Skeletal muscle satellite cell (primary cell): ENCODE measurements around the gene CCDC85C.

ENCODE experiments used
- H3K27me3 ChIP-seq: 2 replicates; pipeline ENCODE4 v1.7.0; 2013; ENCODE audit warnings: low read length; ENCODE audit not compliant: control insufficient read depth, insufficient read depth
- H3K36me3 ChIP-seq: 2 replicates; pipeline ENCODE4 v1.7.0; 2013; ENCODE audit warnings: mild to moderate bottlenecking, control low read depth, low read length; ENCODE audit not compliant: insufficient read depth
- H3K4me1 ChIP-seq: 2 replicates; pipeline ENCODE4 v1.7.0; 2013; ENCODE audit warnings: low read length; ENCODE audit not compliant: control insufficient read depth, insufficient read depth
- H3K4me2 ChIP-seq: 2 replicates; pipeline ENCODE4 v1.7.0; 2013; ENCODE audit warnings: mild to moderate bottlenecking, low read length
- H3K4me3 ChIP-seq: 2 replicates; pipeline ENCODE4 v1.7.0; 2013; ENCODE audit warnings: low read length
- H3K9ac ChIP-seq: 2 replicates; pipeline ENCODE4 v1.7.0; 2013; ENCODE audit warnings: mild to moderate bottlenecking, low read depth, low read length, moderate library complexity
- H3K9me3 ChIP-seq: replicated peaks from 2 replicates; pipeline ENCODE4 v1.7.0; 2013; ENCODE audit warnings: mild to moderate bottlenecking, control low read depth, low read length

Gene CCDC85C

DNA sequence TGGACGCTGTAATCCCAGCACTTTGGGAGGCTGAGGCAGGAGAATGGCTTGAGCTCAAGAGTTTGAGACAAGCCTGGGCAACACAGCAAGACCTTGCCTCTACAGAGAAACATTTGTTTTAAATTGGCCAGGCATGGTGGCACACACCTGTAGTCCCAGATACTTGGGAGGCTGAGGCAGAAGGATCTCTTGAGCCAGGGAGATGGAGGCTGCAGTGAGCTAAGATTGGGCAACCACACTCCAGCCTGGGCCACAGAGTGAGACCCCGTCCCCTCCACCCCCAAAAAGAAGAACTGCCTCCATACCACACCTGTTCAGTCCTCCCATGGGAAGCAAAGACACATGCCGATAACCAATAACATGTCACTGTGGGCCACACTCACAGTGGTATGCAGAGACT is 19.2 kb downstream of the CCDC85C start:
- H3K36me3 ChIP-seq = no peaks in the 10 kb centered on the region
- no peak overlapping the region for H3K4me2 ChIP-seq
- H3K4me3 ChIP-seq = no peak overlapping the region
- peaks cover 6% of the 10 kb centered on the region for H3K27me3 ChIP-seq
- peaks cover 4% of the 10 kb centered on the region for H3K4me1 ChIP-seq
- no peak overlapping the region for H3K9ac ChIP-seq
- H3K9me3 ChIP-seq = no peaks in the 10 kb centered on the region

DNA sequence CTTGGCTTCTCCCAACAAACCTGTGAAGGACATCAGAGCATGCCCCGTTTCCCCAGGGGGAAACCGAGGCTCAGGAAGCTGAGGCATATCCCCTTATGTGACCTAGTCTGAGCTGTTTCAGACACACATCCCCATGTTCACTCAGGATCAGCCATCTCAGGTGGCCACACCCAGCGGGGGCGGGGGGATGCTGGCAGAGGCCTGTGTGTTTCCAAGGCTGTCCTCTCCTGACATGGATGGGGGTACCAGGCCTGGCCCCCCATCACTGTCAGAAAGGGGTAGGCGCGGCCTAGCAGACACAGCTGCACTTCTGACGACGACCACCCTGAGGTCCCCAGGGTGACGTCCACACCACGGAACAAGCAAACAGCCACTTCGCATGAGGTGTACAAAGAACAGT is 22.1 kb downstream of the CCDC85C start:
- peaks cover 17% of the 10 kb centered on the region for H3K4me1 ChIP-seq
- no peaks in the 10 kb centered on the region for H3K9me3 ChIP-seq
- no peaks in the 10 kb centered on the region for H3K36me3 ChIP-seq

DNA sequence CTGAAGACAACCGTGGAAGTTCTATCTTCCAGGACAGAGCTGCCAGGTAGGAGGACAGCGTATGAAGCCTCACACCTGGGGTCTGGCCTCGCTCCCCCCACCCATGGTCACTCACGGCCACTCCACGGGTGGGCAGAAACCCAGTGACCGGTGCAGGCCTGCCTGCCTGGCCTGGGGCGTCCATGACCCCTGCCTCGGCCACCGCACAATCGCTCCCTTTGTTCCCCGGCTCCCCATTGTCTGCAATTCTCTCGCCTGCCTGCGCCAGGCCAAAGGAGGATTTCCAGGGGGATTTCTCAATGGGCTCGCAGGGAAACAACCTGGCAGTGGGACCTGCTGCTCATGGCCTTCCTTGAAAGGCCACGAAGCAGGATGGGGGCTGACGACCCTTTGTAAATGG is 22.6 kb downstream of the CCDC85C start:
- peaks cover 17% of the 10 kb centered on the region for H3K4me1 ChIP-seq
- H3K9me3 ChIP-seq = no peaks in the 10 kb centered on the region
- H3K9ac ChIP-seq = no peak overlapping the region

More for the DNA sequence above, 22.1 kb downstream of the CCDC85C start:
- Histone ChIP-seq H3K4me3 (no peak overlapping the region), H3K27me3 (peaks cover 6% of the 10 kb centered on the region), H3K4me2 (no peak overlapping the region), H3K9ac (no peak overlapping the region)

DNA sequence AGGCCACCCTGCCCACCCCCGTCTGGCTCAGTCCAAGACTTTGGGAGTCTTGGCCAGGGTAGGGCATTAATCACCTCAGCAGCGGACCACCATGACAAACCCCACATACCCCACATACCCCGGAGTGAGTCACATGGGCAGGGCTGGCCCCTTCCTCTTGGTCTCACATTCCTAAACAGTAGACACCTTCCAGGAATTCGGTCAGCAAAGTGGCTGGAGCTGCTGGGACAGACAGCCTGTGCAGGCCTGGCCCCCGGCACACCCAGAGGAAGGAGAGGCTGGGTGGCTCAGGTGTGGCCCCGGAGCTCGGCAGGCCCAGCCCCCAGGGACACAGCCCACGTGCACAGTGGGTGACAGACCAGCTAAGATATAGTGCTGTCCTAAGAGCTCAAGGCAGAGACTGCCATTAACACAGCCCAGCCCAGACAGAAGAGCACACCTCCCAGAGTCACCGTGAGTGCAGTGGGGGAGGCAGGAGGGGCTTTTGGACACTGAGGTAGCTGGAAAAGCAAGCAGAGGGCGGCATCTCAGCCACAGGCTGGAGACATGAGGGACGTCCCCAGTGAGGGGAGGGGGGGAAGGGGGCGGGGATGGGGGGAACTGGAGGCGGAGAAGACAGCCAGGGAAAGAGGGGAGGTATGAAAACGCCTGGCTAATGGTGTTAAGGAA is 24.0 kb downstream of the CCDC85C start:
- Histone ChIP-seq H3K4me3 (no peak overlapping the region), H3K9ac (no peak overlapping the region), H3K27me3 (peaks cover 6% of the 10 kb centered on the region), H3K4me1 (peaks cover 24% of the 10 kb centered on the region), H3K36me3 (no peaks in the 10 kb centered on the region), H3K9me3 (no peaks in the 10 kb centered on the region), H3K4me2 (no peak overlapping the region)

More for the DNA sequence above, 22.6 kb downstream of the CCDC85C start:
- Histone ChIP-seq H3K36me3 (no peaks in the 10 kb centered on the region), H3K4me2 (no peak overlapping the region), H3K4me3 (no peak overlapping the region), H3K27me3 (peaks cover 6% of the 10 kb centered on the region)

DNA sequence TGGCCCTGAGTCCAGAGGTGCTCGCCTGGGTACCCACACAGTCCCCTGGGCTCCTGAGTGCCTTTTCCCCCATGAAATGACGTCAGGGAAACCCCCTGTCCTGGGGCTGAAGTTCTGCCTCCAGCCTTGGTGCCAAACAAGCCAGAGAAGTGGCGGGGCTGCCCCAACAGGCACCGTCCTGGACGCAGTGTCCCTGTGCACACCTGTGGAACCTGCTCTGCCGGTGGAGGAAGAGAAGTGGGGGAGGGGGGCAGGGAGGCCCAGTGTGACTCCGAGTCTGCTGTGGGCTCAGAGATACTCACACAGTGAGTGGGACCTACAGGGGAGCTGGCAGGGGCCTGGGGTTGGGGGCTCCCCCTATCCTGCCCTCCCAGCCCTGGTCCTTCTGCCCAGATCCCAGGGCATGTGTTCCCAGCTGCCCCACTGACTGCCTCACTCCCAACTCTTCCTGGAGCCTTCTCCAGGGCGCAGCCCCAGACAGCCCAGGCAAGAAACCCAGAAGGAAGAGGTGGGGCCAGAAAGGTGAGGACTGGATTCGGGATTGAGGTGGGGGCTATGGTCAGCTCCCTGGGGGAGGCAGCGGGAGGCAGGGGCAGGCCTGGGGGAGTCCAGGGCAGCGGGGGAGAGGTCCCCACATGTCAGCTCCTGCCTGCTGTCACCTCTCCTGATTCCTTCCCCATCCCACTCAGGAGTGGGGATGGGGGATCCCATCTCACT is 24.7 kb downstream of the CCDC85C start:
- H3K9me3 ChIP-seq = no peaks in the 10 kb centered on the region
- H3K4me2 ChIP-seq = no peak overlapping the region
- H3K27me3 ChIP-seq = peaks cover 2% of the 10 kb centered on the region
- no peaks in the 10 kb centered on the region for H3K36me3 ChIP-seq
- no peak overlapping the region for H3K4me3 ChIP-seq
- peaks cover 32% of the 10 kb centered on the region for H3K4me1 ChIP-seq
- no peak overlapping the region for H3K9ac ChIP-seq

DNA sequence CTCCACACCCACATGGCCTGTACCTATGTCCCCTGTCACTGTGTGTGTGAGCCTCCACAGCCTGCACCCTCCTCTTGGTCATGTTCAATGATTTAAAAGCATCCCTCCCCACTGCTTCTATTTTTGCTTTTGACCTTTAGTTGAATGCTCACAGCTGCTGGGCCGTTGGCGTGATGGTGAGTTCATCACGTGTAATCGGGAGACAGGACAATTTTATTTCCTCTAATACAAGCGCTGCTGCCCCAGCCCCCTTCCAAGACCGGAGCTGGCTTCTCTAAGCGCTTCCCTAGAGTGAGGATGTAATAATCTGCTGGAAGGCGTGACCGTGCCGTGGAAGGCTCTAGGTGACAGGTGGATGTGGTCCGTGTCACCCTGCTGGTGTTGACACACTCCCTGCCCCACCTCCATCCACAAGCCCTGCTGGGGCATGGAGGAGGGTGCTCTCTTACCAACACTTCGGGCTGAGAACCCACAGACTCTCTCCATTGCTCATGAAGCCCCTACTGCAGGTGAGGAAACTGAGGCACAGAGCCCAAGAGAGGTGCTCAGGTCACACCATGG is 25.4 kb downstream of the CCDC85C start:
- H3K4me3 ChIP-seq = no peak overlapping the region
- H3K9ac ChIP-seq = no peak overlapping the region
- H3K27me3 ChIP-seq = peaks cover 1% of the 10 kb centered on the region
- no peaks in the 10 kb centered on the region for H3K36me3 ChIP-seq
- H3K4me1 ChIP-seq = peaks cover 33% of the 10 kb centered on the region
- H3K9me3 ChIP-seq = no peaks in the 10 kb centered on the region
- no peak overlapping the region for H3K4me2 ChIP-seq

DNA sequence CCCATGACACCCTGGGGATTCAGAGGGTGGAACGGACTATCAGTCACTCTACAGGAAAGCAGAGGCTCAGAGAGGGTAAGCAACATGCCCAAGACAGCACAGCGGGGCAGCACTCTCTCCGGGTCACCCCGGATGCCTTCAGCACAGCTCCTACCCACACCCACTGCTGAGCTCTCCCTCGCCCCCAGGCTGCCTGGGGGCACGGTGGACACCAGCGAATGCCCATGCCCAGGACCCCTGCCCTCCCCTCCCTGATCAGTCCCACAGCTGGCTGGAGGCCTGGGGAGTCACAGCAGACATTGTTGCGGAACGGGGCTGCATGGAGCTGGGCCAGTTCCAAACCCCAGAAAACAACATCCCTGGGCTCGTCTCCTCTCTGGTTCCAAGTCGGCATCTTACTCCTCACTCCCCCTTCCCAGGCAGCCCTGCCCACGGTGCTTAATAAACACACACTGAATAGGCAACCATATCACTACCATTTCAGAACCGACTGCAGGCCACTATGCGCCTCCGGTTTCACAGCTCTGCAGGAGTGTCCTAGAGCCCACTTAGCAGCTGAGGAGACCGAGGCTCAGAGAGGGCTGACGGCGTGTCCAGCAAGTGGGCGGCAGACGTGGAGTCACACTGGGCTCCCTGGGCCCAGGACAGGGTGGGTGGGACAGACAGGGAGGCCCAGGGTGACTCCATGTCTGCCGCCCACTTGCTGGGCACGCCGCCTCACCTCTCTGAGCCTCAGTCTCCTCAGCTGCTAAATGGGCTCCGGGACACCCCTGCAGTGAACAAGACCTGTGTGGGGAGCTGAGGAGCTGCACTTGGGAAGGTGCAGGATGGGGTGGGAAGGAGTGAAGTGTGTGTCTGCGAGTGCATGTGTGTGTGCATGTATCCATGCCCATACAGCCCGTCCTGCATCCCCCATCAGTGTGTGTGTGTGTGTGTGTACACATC is 27.0 kb downstream of the CCDC85C start:
- H3K9ac ChIP-seq = no peak overlapping the region
- no peak overlapping the region for H3K4me2 ChIP-seq
- no peak overlapping the region for H3K4me3 ChIP-seq
- H3K36me3 ChIP-seq = no peaks in the 10 kb centered on the region
- no peaks in the 10 kb centered on the region for H3K9me3 ChIP-seq
- peaks cover 5% of the 10 kb centered on the region for H3K27me3 ChIP-seq
- peaks cover 33% of the 10 kb centered on the region for H3K4me1 ChIP-seq

DNA sequence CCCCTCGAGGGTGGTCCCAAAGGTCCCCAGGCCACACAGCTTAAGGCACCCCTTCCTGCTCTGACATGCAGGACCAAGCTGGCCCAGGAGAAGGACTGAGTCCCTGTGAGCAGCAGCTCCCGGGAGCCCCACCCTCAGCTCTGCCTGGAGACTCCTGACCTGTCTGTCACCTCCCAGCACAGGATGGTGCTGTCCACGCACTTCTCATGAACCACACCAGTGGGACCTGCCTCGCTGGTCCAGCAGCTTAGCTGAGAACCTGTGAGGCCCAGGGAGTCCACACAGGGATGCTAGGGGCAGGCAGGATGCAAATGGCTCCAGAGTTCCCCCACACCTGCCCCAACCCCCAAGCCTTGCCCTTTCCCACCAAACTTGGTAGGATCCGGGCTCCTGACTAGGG is 27.7 kb downstream of the CCDC85C start:
- no peak overlapping the region for H3K4me2 ChIP-seq
- H3K36me3 ChIP-seq = no peaks in the 10 kb centered on the region
- H3K27me3 ChIP-seq = peaks cover 5% of the 10 kb centered on the region
- H3K9ac ChIP-seq = no peak overlapping the region
- no peaks in the 10 kb centered on the region for H3K9me3 ChIP-seq
- H3K4me3 ChIP-seq = no peak overlapping the region
- peaks cover 33% of the 10 kb centered on the region for H3K4me1 ChIP-seq

DNA sequence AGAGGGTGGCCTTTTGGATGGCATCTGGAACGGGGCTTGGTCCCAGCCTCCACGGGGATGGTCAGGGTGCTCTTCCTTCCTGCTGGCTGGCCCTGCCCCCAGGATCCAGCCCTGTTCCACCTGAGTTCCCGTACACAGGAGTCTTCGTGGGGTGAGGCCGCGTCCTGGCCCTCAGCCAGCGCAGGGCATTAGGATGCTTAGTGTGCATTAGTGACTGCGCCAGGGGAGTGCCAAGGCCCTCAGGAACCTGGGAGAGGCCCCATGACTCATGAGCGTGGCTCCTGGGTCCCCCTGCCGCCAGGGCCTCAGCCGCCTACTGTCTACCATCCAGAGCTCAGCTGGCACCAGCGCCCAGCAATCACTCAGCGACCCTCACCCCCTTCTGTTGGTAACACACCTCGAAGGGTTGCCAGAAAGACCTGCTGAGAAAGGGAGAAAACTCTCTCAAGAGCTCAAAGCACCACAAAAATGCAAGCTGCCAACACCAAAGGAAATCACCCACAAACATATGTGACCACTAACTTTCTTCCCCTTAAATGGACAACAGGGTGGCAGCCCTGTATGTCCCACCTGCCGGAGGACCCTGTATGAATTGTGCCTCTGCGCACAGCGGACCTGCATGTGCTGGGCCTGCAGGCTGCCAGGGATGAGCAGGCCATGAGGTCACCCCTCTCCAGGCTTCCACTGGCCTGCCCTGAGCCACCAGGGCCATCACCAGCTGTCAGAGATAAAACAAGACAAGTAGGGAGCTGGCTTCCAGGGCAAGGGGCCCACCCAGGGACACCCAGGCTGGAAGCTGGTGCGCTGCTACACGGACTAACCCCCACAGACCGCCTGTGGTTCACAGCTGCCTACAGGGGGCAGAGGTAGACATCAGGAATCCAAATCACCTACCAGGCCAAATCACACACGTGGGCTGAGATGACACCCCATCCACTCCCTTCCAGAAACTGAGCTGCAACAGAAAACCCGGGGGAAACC is 28.7 kb downstream of the CCDC85C start:
- no peak overlapping the region for H3K9ac ChIP-seq
- no peaks in the 10 kb centered on the region for H3K36me3 ChIP-seq
- H3K27me3 ChIP-seq = peaks cover 5% of the 10 kb centered on the region
- peaks cover 33% of the 10 kb centered on the region for H3K4me1 ChIP-seq
- H3K9me3 ChIP-seq = no peaks in the 10 kb centered on the region
- H3K4me2 ChIP-seq = no peak overlapping the region
- H3K4me3 ChIP-seq = no peak overlapping the region

DNA sequence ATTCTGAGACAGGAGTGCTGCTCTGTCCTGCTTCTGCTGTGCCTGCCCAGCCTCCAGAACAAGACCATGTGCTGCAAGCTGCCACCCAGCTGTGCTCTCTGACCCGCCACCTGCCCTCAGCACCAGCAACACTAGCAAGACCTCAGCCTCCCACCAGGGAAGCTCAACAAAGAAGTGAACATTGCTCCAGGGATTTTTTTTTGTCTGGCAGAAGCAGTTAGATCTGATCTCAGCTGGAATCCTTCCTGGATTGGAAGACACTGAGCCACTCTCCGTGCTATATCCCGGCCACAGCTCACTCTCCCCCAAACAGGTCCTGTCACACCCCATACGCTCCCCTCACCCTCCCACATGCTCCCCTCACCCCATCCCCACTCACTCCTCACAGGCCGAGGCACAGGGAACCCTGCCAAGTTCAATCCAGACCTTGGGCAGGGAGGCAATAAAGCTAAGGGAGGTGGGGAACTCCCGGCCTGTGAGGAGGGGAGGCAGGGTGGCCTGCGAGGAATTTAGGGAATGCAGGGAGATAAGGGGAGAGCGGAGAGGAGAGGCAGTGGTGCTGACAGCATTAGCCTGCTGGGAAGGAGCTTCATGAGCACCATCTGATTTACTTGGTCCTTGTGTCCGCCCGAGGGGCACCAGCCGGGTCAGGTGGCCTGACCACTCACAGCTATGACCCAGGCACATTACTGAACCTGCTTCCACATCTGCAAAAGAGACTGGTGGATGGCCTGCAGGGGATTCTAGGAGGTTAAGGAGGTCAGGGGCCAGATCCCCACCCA is 29.7 kb downstream of the CCDC85C start:
- Histone ChIP-seq H3K27me3 (peaks cover 5% of the 10 kb centered on the region), H3K9ac (no peak overlapping the region), H3K4me2 (no peak overlapping the region), H3K36me3 (no peaks in the 10 kb centered on the region), H3K4me1 (peaks cover 23% of the 10 kb centered on the region), H3K4me3 (no peak overlapping the region), H3K9me3 (no peaks in the 10 kb centered on the region)
